Peyer's patch (tissue), 4 donors: Measurements from ENCODE around the gene EMILIN2. TPM values are rescaled to one million over a fixed set of nuclear protein-coding genes. Genes with fewer than 3 reads are reported as not detected.

Experiments used
- DNase-seq, 3 donors: peaks; one replicate each; pipeline ENCODE4 v3.0.0-alpha.2; 2017 to 2019
- H3K27ac ChIP-seq, 4 donors: fragments of 200-600 bp; sonication (generic); one replicate each; pipeline ENCODE4 v1.5.1; 2016 to 2019
- H3K27me3 ChIP-seq, 2 donors: fragments of 200-600 bp; sonication (generic); one replicate each; pipeline ENCODE4 v1.5.1; 2019
- H3K36me3 ChIP-seq, 3 donors: fragments of 200-600 bp; sonication (generic); one replicate each; pipeline ENCODE4 v1.5.1; 2016 to 2019
- H3K4me1 ChIP-seq, 4 donors: fragments of 200-600 bp; sonication (generic); one replicate each; pipeline ENCODE4 v1.5.1; 2016 to 2019
- H3K4me3 ChIP-seq, 4 donors: fragments of 200-600 bp; sonication (generic); 1 replicate in 3 of 4; 2 replicates in 1 of 4; pipeline ENCODE4 v1.5.1; 2016 to 2019; ENCODE audit warnings: mild to moderate bottlenecking in 1 of 4
- H3K9me3 ChIP-seq, 4 donors: fragments of 200-600 bp; sonication (generic); one replicate each; pipeline ENCODE4 v1.5.1; 2016 to 2019; ENCODE audit warnings: mild to moderate bottlenecking in 1 of 4
- CTCF ChIP-seq, 6 experiments: fragments of 450-650 bp in 4 of 6; fragments of 200-600 bp in 2 of 6; sonication (generic) in 1 of 6; IDR thresholded peaks; one replicate each; pipeline ENCODE4 v1.5.1; 2017 to 2019; ENCODE audit warnings: antibody characterized with exemption in 6 of 6, mild to moderate bottlenecking in 3 of 6, moderate library complexity in 1 of 6
- POLR2A ChIP-seq, 2 donors: fragments of 450-650 bp; IDR thresholded peaks; one replicate each; pipeline ENCODE4 v1.5.1; 2017; ENCODE audit warnings: antibody characterized with exemption in 2 of 2, mild to moderate bottlenecking in 2 of 2, moderate library complexity in 2 of 2
- total RNA-seq, 4 donors: library from RNA; depleted of rRNA; stranded (reverse); fragments of >200 nt; gene quantifications; one replicate each; pipeline ENCODE4 v1.1.0, GENCODE V29; 2016

EMILIN2 gene
- total RNA-seq, 4 donors from 2014 or later, result 6.8 to 54.5 (median 12.8) TPM

DNA sequence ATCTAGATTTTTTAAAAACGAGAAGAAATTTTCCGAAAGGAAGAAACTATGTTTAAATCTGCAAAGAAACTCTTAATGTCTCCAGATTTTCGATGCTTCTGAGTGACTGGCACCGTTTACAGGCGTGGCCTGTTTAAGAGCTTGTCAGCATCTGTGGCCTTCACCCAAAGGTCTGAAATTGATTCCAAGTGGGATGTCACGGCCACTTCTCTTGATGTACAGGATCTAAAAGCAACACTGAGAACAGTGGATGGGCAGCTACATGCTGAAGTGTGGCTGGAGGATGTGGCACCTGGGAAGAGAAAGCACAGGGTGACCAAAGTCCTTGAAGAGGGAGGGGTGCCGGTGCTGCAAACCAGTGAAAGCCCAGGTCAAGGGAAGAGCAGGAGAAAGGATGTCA is 28.0 kb downstream of the EMILIN2 start:
- no peaks in the 10 kb centered on the region for H3K4me1 ChIP-seq
- H3K27ac ChIP-seq, result no peak overlapping the region
- H3K9me3 ChIP-seq, result no peaks in the 10 kb centered on the region
- H3K36me3 ChIP-seq, result no peaks in the 10 kb centered on the region
- DNase-seq, result no peak
- H3K27me3 ChIP-seq, result no peaks in the 10 kb centered on the region
- TF ChIP-seq POLR2A (IDR thresholded peaks at IDR 0.05), result no peak
- no peak for TF ChIP-seq CTCF (IDR thresholded peaks at IDR 0.05)
- H3K4me3 ChIP-seq, result no peak overlapping the region

GRCh38 chr18:2878656-2879330 is 32.0 kb downstream of the EMILIN2 start:
- DNase-seq, result no peak
- H3K4me1 ChIP-seq, result peaks cover 0 to 5% (median 0%) of the 10 kb centered on the region in 4 donors
- no peak for TF ChIP-seq POLR2A (IDR thresholded peaks at IDR 0.05)
- TF ChIP-seq CTCF (IDR thresholded peaks at IDR 0.05), result no peak
- H3K36me3 ChIP-seq, result no peaks in the 10 kb centered on the region
- H3K27me3 ChIP-seq, result no peaks in the 10 kb centered on the region
- no peak overlapping the region for H3K4me3 ChIP-seq
- H3K27ac ChIP-seq, result no peak overlapping the region
- no peaks in the 10 kb centered on the region for H3K9me3 ChIP-seq

- Histone ChIP-seq H3K27ac (no peak overlapping the region), H3K9me3 (no peaks in the 10 kb centered on the region), H3K36me3 (no peaks in the 10 kb centered on the region), H3K4me1 (peaks cover 0 to 5% (median 0%) of the 10 kb centered on the region in 4 donors), H3K27me3 (no peaks in the 10 kb centered on the region), H3K4me3 (no peak overlapping the region)
- no peak for DNase-seq
- no peak for TF ChIP-seq CTCF (IDR thresholded peaks at IDR 0.05)
- TF ChIP-seq POLR2A (IDR thresholded peaks at IDR 0.05), result no peak
These were observed 33.1 kb downstream of the EMILIN2 start for GRCh38 chr18:2879889-2880288.

GRCh38 chr18:2880473-2880872 is 33.7 kb downstream of the EMILIN2 start:
- no peaks in the 10 kb centered on the region for H3K27me3 ChIP-seq
- H3K4me1 ChIP-seq, result peaks cover 0 to 5% (median 0%) of the 10 kb centered on the region in 4 donors
- H3K9me3 ChIP-seq, result no peaks in the 10 kb centered on the region
- no peaks in the 10 kb centered on the region for H3K36me3 ChIP-seq
- no peak for DNase-seq
- no peak overlapping the region for H3K27ac ChIP-seq
- TF ChIP-seq CTCF (IDR thresholded peaks at IDR 0.05) (no peak), POLR2A (IDR thresholded peaks at IDR 0.05) (no peak)
- no peak overlapping the region for H3K4me3 ChIP-seq

DNA sequence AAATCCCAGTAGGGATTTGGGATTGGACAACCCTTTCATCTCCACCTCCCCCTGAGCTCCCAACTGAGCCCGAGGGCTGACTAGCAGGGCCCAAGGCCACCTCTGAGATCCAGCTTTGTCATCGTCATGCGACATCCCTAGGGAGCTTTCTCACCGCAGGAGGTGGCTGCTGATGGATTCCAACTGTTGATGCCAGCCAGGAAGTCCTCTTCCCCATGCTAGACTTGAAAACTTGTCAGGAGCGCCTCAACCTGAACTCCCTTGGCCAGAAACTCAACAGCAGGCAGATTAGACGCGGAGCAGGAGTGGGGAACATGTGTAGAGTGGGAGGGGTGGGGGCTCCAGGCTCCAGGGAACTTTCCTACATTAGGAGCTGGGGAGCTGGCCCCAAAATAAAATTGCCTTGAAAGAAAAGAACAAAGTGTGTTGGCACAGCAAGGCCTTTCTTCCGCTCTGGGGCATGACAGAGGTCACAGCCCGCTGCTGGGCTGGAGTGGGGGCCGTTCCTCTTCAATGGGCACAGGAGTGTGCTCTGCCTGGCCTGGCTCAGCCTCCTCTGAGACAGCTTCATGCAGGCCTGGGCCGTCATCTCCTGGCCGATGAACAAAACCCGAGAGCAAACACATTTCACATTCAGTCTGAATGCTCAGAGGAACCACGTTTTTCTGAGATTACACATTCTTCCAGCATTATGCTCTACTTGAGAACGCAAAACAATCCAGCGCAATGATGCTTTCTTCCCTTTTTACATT is 34.5 kb downstream of the EMILIN2 start:
- H3K27ac ChIP-seq, result peak overlapping the region in 1 of 4 donors; percentile 47
- H3K4me3 ChIP-seq, result no peak overlapping the region
- peak in 1 of 3 donors; percentile 62 for DNase-seq
- H3K9me3 ChIP-seq, result no peaks in the 10 kb centered on the region
- TF ChIP-seq CTCF (IDR thresholded peaks at IDR 0.05) (no peak), POLR2A (IDR thresholded peaks at IDR 0.05) (no peak)
- H3K27me3 ChIP-seq, result no peaks in the 10 kb centered on the region
- peaks cover 0 to 5% (median 0%) of the 10 kb centered on the region in 4 donors for H3K4me1 ChIP-seq
- no peaks in the 10 kb centered on the region for H3K36me3 ChIP-seq
